OCI-LY7 (cell line): ENCODE measurements around the gene AKAP13.

Experiments
- CTCF ChIP-seq: fragments of 200-600 bp; sonication (generic); conservative IDR thresholded peaks from 2 replicates; pipeline ENCODE4 v1.5.1; 2014; ENCODE audit warnings: mild to moderate bottlenecking, antibody characterized with exemption, low read length, moderate library complexity, mixed read lengths
- EZH2phosphoT487 ChIP-seq: fragments of 200-600 bp; sonication (generic); IDR thresholded peaks from 2 replicates; pipeline ENCODE4 v1.6.1; 2018; ENCODE audit warnings: low read depth, borderline replicate concordance, mild to moderate bottlenecking, mixed run types, antibody characterized with exemption, low read length, moderate library complexity, mixed read lengths

GRCh38 chr15:85412956-85413854, 32.8 kb downstream of the AKAP13 start:
- TF ChIP-seq CTCF, result peak; percentile 54; the same call in 1 of the 2 replicates
- TF ChIP-seq EZH2phosphoT487, result no peak
